Psoas muscle (tissue), 8 donors: ENCODE results near the gene ROBO1. TPM values are rescaled to one million over a fixed set of nuclear protein-coding genes. Genes with fewer than 3 reads are reported as not detected.
"Not testable (repeated sequence)": the region's sequence is repeated elsewhere in the genome, so short reads cannot be mapped to it uniquely, and the experiment has no call there.

Source experiments
- ATAC-seq, 4 donors: fragments of 200-7000 bp; cut with Tn5 transposase; one replicate each; pipeline ENCODE4 v1.9.1; 2020; ENCODE audit warnings: moderate library complexity in 3 of 4, mild to moderate bottlenecking in 2 of 4
- DNase-seq, 2 donors: peaks; one replicate each; pipeline ENCODE4 v3.0.0-alpha.2; 2020
- H3K27ac ChIP-seq: fragments of 200-600 bp; one replicate; pipeline ENCODE4 v1.8.0; 2022
- H3K27me3 ChIP-seq, 3 donors: fragments of 200-600 bp in 1 of 3; one replicate each; pipeline versions ENCODE4 v1.6.1 to v1.8.0; 2013 to 2022; ENCODE audit warnings: low read length in 2 of 3, mild to moderate bottlenecking in 2 of 3, moderate library complexity in 1 of 3; ENCODE audit not compliant: insufficient read depth in 3 of 3
- H3K36me3 ChIP-seq, 2 donors: fragments of 200-600 bp in 1 of 2; one replicate each; pipeline versions ENCODE4 v1.6.1 to v1.8.0; 2013 to 2022; ENCODE audit warnings: low read depth in 1 of 2, mild to moderate bottlenecking in 1 of 2, moderate library complexity in 1 of 2; ENCODE audit not compliant: insufficient read depth in 1 of 2
- H3K4me1 ChIP-seq: fragments of 200-600 bp; one replicate; pipeline ENCODE4 v1.8.0; 2022
- H3K4me3 ChIP-seq: fragments of 200-600 bp; one replicate; pipeline ENCODE4 v1.8.0; 2022; ENCODE audit warnings: mild to moderate bottlenecking
- H3K9me3 ChIP-seq: fragments of 200-600 bp; one replicate; pipeline ENCODE4 v1.8.0; 2022
- CTCF ChIP-seq: fragments of 200-600 bp; IDR thresholded peaks from one replicate; pipeline ENCODE4 v1.8.0; 2022; ENCODE audit warnings: antibody characterized with exemption
- WGBS, 3 donors: extraction: QIAGEN DNeasy Blood & Tissue Kit; methylation state at CpG; one replicate each; pipeline versions ENCODE4 v1.1.6 to v1.1.7; 2013; 5-methylcytosine and 5-hydroxymethylcytosine counted together
- intact Hi-C, 2 donors: fragments of 100-400 bp; cut with DNase I; formaldehyde crosslinking; loops; one replicate each; pipeline versions ENCODE4 v1.11.0 to v1.14.2; 2022
- polyA plus RNA-seq, 3 donors: library from polyadenylated mRNA; stranded (reverse); fragments of 200-250 nt; gene quantifications; one replicate each; pipeline ENCODE4 v1.2.3, GENCODE V29; 2013
- total RNA-seq, 4 donors: library from RNA; stranded (reverse); fragmentation: NEBNext Ultra II Directional in 2 of 4; extraction: Animal tissue kit (Norgen Biotek cat#: 25700) in 2 of 4; gene quantifications; one replicate each; pipeline versions ENCODE4 v1.2.1 to v1.2.4, GENCODE V29; 2021 to 2023
- donor health status: healthy with polysubstance abuse.
- donor health status: DM: no; HTN: no; CAD: no; lungs with moderate emphysema.
- donor health status: Bipolar disorder and iron deficiency.
- donor health status: healthy.
- donor health status: DM: yes; HTN: yes; CAD: no.
- donor health status: DM: no; HTN: no; CAD: no.
- donor health status: DM: no; HTN: no; CAD: no.
- donor health status: DM: yes; HTN: yes; CAD: no.

Gene ROBO1
- total and polyA plus RNA-seq, 7 donors: 0.52 to 14.0 (median 4.9) TPM

DNA sequence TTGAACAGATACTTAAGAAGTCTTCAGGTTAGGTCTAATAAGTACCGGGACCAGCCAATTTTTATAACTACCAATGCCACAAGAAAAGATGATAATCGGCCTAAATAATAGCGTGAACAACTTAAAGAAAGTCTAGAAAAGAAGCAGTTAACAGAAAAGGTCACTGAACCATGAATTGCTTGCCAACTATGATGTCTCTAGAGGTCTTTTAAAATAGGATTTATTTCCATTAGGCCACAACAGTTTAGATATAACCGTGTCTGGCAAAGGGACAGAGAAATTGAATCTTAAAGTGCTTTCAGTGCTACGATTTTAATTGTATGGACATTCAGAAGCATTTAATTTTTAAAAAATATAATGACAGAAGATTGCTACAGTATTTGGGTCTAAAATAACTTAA is 1070.4 kb downstream of the ROBO1 start:
- H3K27me3 ChIP-seq: peaks cover 0 to 2% (median 0%) of the 10 kb centered on the region in 3 donors
- H3K4me3 ChIP-seq: no peak overlapping the region
- WGBS, 3 donors: 49 to 53% (median 50%) methylated on average over 5 of the region's 5 CpGs
- TF ChIP-seq CTCF: no peak
- ATAC-seq: no peak
- intact Hi-C loops: no loop called here
- DNase-seq: no peak
- no peak overlapping the region for H3K27ac ChIP-seq
- no peaks in the 10 kb centered on the region for H3K4me1 ChIP-seq
- H3K9me3 ChIP-seq: no peaks in the 10 kb centered on the region
- no peaks in the 10 kb centered on the region for H3K36me3 ChIP-seq

DNA sequence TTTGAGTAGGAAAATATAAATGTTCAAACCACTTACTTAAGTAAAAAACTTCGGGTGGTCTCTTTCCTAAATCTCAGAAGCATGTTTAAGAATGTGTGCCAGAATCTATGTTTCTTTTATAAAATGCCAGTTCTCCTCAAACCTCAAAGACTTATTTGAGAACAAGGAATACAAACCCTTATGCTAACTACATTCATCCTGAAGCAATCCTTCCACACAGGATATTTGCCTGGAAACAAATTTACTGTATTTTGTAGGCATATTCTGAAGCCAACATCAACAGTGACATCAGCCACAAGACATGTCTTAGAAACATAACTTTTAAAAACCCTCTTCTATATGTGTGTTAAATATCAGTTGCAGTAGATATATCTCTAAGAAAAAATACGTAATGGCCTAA is 1077.0 kb downstream of the ROBO1 start:
- H3K36me3 ChIP-seq: no peaks in the 10 kb centered on the region
- peaks cover 0 to 2% (median 0%) of the 10 kb centered on the region in 3 donors for H3K27me3 ChIP-seq
- intact Hi-C loops: no loop called here
- no peaks in the 10 kb centered on the region for H3K9me3 ChIP-seq
- ATAC-seq: no peak
- no peaks in the 10 kb centered on the region for H3K4me1 ChIP-seq
- TF ChIP-seq CTCF: no peak
- 22 to 25% (median 24%) methylated on average over 2 of the region's 2 CpGs for WGBS, 3 donors
- H3K4me3 ChIP-seq: no peak overlapping the region
- no peak overlapping the region for H3K27ac ChIP-seq
- no peak for DNase-seq

DNA sequence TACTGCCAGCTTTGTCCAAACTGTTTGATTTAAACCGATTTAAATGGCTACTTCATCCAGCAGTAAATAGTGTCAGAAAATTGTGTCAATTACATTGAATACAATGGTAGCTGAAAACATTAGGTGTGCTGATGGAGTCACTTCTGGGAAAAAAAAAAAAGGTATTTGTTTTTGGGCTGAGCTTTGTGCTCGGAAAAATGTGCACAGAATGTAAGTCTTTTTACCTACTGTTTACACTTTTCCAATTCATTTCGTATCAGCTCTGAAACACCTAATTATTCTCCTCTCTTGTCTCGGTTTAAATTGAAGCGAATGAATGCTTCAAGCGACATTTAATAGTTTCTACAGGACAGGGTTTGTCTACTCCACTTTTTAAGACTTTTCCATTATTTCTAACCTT is 1078.4 kb downstream of the ROBO1 start:
- Histone ChIP-seq H3K9me3 (no peaks in the 10 kb centered on the region), H3K4me1 (no peaks in the 10 kb centered on the region), H3K4me3 (no peak overlapping the region), H3K27me3 (peaks cover 0 to 2% (median 0%) of the 10 kb centered on the region in 3 donors), H3K36me3 (no peaks in the 10 kb centered on the region), H3K27ac (no peak overlapping the region)
- 90 to 96% (median 93%) methylated on average over 6 of the region's 6 CpGs for WGBS, 3 donors
- intact Hi-C loops: no loop called here
- DNase-seq (no peak), ATAC-seq (no peak)
- TF ChIP-seq CTCF: no peak

GRCh38 chr3:78687520-78687919 is 1080.3 kb downstream of the ROBO1 start:
- TF ChIP-seq CTCF: no peak
- Histone ChIP-seq H3K27me3 (no peaks in the 10 kb centered on the region), H3K36me3 (no peaks in the 10 kb centered on the region), H3K4me3 (no peak overlapping the region), H3K27ac (no peak overlapping the region), H3K4me1 (no peaks in the 10 kb centered on the region), H3K9me3 (no peaks in the 10 kb centered on the region)
- WGBS, 3 donors: 87 to 92% (median 91%) methylated on average over 4 of the region's 4 CpGs
- DNase-seq (no peak), ATAC-seq (no peak)
- intact Hi-C loops: no loop called here

DNA sequence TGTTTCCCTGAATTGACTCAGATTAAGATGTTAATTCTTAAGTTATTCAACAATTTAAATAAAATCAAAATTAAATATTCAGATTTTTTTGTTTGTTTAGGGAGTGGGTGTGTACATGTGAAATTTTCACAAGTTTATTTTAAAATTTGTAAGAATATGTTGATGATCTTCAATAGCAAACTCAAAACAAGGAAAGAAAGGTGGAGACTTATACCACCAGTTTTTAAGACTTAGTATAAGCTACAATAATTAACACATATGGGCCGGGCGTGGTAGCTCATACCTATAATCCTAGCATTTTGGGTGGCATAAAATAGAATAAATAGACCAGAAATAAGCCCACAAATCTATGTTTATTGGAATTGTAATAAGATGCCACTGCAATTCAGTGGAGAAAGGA is 1084.5 kb downstream of the ROBO1 start:
- Histone ChIP-seq H3K9me3 (no peaks in the 10 kb centered on the region), H3K36me3 (no peaks in the 10 kb centered on the region), H3K4me3 (no peak overlapping the region), H3K27ac (no peak overlapping the region), H3K4me1 (no peaks in the 10 kb centered on the region), H3K27me3 (no peaks in the 10 kb centered on the region)
- whole genome bisulfite sequencing, 3 donors: 91 to 97% (median 96%) methylated on average over 2 of the region's 2 CpGs
- intact Hi-C loops: no loop called here
- DNase-seq (no peak), ATAC-seq (no peak)
- TF ChIP-seq CTCF: no peak

DNA sequence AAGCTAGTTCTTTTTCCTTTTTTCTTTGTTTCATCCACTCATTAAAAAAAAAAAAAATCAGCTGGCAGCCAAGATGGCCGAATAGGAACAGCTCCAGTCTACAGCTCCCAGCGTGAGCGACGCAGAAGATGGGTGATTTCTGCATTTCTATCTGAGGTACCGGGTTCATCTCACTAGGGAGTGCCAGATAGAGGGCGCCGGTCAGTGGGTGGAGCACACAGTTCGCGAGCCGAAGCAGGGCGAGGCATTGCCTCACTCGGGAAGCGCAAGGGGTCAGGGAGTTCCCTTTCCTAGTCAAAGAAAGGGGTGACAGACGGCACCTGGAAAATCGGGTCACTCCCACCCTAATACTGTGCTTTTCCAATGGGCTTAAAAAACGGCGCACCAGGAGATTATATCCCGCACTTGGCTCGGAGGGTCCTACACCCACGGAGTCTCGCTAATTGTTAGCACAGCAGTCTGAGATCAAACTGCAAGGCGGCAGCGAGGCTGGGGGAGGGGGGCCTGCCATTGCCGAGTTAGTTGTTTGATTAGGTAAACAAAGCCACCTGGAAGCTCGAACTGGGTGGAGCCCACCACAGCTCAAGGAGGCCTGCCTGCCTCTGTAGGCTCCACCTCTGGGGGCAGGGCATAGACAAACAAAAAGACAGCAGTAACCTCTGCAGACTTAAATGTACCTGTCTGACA is 1092.5 kb downstream of the ROBO1 start:
- ATAC-seq, H3K4me3 ChIP-seq, H3K27ac ChIP-seq, H3K27me3 ChIP-seq, H3K36me3 ChIP-seq, DNase-seq, H3K9me3 ChIP-seq, intact Hi-C loops, H3K4me1 ChIP-seq: not testable (repeated sequence)
- WGBS, 3 donors: 97 to 98% (median 98%) methylated on average over 23 of the region's 25 CpGs
